SK-N-MC (cell line): ENCODE measurements around the gene DLX6.

Source experiments
- EZH2 ChIP-seq: fragments of 200-600 bp; sonication (generic); IDR thresholded peaks from one replicate; pipeline ENCODE4 v1.6.1; 2017; ENCODE audit warnings: antibody characterized with exemption
- FOXP2 ChIP-seq: optimal IDR thresholded peaks from 2 replicates; pipeline ENCODE3; 2011; ENCODE audit warnings: mild to moderate bottlenecking, moderate library complexity; ENCODE audit not compliant: insufficient read depth; ENCODE audit errors: extremely low read length, control extremely low read depth
- POLR2AphosphoS5 ChIP-seq: IDR thresholded peaks from 2 replicates; pipeline ENCODE4 v1.6.1; 2012; ENCODE audit warnings: mild to moderate bottlenecking, low read depth, low read length, borderline replicate concordance

- TF ChIP-seq EZH2 (no peak), POLR2AphosphoS5 (no peak), FOXP2 (no peak)
Observed at GRCh38 chr7:96977445-96977844, 27.9 kb upstream of the DLX6 start.
